Measurements from ENCODE around the gene CHRNA7.

DNA sequence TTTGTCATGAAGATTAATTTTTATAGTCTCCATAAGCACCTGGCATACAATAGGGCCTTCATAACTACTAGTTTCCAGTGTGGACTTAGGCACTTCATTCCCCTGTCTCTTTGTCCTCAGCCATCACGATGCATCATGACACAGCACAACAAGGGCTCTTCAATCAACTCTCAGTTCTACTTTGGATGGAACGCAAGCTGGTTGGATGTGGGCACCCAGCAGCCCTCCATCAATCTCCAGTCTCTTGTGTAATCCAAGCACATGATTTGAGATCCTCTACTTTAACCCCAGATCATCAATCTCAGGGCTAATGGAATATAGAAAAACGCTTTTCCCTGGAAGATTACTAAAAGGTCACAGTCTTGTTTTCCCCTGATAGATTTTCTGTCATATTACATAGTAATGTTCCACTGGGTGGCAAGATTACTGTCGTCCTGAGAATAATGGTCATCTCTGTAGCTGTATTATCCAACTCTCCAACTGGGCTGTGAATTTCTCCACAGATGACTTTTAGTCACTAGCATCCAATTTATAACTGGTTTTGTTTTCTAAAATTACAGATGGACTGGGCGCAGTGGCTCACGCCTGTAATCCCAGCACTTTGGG lies 22.9 kb upstream of the CHRNA7 start:
- TF ChIP-seq POLR2AphosphoS5 (IDR thresholded peaks at IDR 0.05) (no peak), POLR2A (IDR thresholded peaks at IDR 0.05) (no peak)
- TF ChIP-seq, protein P1, sequence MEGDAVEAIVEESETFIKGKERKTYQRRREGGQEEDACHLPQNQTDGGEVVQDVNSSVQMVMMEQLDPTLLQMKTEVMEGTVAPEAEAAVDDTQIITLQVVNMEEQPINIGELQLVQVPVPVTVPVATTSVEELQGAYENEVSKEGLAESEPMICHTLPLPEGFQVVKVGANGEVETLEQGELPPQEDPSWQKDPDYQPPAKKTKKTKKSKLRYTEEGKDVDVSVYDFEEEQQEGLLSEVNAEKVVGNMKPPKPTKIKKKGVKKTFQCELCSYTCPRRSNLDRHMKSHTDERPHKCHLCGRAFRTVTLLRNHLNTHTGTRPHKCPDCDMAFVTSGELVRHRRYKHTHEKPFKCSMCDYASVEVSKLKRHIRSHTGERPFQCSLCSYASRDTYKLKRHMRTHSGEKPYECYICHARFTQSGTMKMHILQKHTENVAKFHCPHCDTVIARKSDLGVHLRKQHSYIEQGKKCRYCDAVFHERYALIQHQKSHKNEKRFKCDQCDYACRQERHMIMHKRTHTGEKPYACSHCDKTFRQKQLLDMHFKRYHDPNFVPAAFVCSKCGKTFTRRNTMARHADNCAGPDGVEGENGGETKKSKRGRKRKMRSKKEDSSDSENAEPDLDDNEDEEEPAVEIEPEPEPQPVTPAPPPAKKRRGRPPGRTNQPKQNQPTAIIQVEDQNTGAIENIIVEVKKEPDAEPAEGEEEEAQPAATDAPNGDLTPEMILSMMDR (IDR thresholded peaks at IDR 0.05) = no peak

Measured in breast epithelium (tissue), 3 donors.